GM19193 (cell line): ENCODE results near the gene PUM2.

Source experiments
- POLR2A ChIP-seq: IDR thresholded peaks from 4 replicates; pipeline ENCODE4 v1.6.1; 2011; ENCODE audit not compliant: insufficient read depth, insufficient read length; ENCODE audit errors: extremely low read depth

PUM2 gene

DNA sequence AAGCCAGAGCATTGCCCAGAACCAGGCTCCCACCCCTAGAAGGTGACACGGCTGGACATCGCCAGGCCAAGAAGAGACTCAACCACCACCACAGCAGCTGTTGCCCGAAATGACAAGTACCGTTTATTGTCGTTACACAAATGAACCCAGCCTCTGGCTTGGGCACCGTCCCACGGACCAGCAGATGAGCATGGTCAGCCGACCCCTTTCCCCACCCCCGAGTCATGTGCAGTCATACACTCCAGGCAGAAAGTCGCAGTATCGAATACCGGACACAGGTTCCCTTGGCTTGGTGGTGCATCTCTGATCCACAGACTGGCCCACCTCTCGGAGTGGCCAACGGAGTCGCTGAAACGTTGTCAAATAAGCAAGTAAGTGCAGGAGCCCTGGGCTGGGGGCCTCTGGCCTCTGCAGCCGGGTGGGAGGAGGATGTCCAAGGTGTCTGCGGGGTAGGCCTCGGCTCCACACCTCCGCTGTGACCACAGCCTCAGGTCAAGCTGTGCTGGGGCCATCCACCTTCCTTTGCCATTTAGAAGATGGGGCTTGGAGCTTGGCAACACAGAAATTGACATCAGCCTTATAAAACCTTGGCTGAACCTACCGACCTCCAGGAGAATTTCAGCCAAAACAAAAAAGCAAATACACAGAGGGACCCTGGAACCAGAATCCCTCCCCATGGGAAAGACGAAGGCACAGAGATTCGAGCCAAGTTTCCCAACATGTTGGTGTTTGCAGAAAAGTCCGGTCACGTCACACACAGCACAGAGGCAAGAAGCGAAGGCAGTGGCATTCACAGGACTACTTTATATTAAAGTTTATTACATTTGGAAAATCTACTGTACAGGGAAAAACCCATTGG is 149.7 kb downstream of the PUM2 start:
- no peak for TF ChIP-seq POLR2A

DNA sequence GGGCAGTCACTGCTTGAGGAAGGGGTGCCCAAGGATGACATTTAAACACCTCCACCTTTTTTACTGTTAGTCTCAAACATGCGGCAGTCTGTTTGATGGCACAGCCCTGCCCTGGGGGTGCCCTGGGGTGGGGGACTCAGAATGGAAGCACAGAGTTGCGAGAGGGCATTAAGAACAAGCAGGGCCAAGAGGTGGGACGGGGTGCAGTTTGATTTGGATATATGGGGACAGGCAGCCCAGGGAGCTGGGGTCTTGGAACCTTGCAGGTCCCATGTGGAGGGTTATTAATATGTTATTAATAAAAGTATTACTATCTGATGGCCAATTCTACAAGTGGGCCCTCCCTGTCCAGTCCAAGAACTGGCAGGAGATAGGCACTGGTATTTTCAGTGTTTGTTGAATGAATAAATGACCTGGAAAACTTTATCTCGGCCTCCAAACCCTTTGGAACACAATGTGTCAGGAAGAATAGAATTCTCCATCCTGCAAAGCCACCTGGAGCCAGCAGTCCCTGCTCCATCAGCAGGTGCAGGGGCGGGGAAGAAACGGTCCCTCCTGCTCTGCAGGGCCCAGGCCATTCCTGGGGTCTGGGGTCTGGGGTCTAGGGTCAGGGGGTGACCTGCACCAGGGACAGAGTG is 150.9 kb downstream of the PUM2 start:
- TF ChIP-seq POLR2A, result no peak

DNA sequence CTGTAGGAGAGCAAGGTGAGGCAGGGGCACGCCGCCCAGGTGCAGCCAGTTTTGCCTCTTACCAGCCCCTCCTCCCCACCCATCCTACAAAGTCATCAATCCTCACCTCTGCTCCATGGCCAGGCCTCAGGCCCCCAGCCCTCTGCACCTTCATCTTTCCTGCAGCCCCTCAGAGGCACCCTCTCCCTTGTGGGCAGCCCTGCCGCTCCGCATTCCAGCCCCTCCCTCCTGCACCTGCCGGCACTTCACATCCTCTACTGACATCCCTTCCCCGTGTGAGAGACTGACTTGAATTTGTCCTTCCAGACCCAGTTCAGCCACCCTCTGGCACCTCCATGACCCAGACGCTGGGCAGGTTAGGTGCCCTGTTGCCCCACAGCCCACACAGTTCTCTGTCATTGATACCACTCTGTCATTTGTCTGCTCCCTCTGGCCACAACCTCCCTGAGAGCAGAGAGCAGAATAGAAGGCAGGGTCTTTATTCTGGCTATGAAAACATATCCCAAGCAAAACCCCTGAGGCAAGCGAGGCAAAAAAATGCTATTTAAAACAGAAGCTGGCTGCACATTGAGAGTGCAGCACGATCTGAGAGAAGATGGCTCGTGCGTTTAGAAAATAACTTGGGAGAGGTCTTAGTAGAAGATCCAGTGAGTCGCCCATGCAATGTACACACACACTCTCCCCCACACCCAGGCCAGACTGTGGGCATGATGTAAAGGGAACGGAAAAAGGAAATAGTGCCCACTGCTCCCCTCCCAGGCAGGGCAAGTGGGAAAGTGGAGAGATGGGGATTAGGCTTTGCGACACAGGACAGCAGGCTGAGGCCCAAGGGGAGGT is 151.6 kb downstream of the PUM2 start:
- TF ChIP-seq POLR2A, result no peak
